Measurements from ENCODE around the gene DYDC1. TPM values are rescaled to one million over a fixed set of nuclear protein-coding genes. Genes with fewer than 3 reads are reported as not detected.

Gene DYDC1
- total RNA-seq, 4 donors from 2014 or later: not detected

DNA sequence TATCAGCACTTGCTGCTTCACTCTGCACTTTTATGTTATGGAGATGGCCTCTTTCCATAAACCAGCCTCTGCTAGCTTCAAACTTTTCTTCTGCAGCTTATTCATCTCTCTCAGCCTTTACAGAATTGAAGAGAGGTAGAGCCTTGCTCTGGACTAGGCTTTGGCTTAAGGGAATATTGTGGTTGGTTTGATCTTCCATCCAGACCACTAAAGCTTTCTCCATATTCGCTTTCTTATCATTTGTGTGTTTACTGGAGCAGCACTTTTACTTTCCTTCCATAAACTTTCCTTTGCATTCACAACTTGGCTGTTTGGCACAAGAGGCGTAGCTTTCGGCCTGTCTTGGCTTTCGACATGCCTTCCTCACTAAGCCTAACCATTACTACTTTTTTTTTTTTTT, 23.6 kb upstream of the DYDC1 start:
- Histone ChIP-seq H3K9me3 (no peaks in the 10 kb centered on the region), H3K27me3 (no peaks in the 10 kb centered on the region), H3K4me3 (no peak overlapping the region), H3K27ac (no peak overlapping the region), H3K4me1 (no peaks in the 10 kb centered on the region), H3K36me3 (no peaks in the 10 kb centered on the region)
- TF ChIP-seq, protein P1, sequence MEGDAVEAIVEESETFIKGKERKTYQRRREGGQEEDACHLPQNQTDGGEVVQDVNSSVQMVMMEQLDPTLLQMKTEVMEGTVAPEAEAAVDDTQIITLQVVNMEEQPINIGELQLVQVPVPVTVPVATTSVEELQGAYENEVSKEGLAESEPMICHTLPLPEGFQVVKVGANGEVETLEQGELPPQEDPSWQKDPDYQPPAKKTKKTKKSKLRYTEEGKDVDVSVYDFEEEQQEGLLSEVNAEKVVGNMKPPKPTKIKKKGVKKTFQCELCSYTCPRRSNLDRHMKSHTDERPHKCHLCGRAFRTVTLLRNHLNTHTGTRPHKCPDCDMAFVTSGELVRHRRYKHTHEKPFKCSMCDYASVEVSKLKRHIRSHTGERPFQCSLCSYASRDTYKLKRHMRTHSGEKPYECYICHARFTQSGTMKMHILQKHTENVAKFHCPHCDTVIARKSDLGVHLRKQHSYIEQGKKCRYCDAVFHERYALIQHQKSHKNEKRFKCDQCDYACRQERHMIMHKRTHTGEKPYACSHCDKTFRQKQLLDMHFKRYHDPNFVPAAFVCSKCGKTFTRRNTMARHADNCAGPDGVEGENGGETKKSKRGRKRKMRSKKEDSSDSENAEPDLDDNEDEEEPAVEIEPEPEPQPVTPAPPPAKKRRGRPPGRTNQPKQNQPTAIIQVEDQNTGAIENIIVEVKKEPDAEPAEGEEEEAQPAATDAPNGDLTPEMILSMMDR (IDR thresholded peaks at IDR 0.05): no peak
- no peak for TF ChIP-seq POLR2A (IDR thresholded peaks at IDR 0.05)
- DNase-seq: no peak
- intact Hi-C loops (cut with DNase I; ENCODE audit: low total_unique reads): no loop called here

DNA sequence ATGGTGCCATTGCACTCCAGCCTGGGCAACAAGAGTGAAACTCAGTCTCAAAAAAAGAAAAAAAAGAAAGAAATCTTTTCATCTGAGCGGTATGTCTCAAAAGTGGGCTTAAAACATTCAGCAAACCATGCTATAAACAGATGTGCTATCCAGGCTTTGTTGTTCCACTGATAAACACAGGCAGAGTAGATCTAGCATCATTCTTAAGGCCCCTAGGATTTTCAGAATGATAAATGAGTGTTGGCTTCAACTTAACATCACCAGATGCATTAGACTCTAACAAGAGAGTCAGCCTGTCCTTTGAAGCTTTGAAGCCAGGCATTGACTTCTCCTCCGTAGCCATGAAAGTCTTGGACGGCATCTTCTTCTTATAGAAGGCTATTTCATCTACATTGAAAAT, 23.1 kb upstream of the DYDC1 start:
- no peaks in the 10 kb centered on the region for H3K9me3 ChIP-seq
- no peak for DNase-seq
- H3K27me3 ChIP-seq: no peaks in the 10 kb centered on the region
- H3K27ac ChIP-seq: no peak overlapping the region
- H3K4me1 ChIP-seq: no peaks in the 10 kb centered on the region
- TF ChIP-seq, protein P1 (IDR thresholded peaks at IDR 0.05): no peak
- TF ChIP-seq POLR2A (IDR thresholded peaks at IDR 0.05): no peak
- intact Hi-C loops (cut with DNase I; ENCODE audit: low total_unique reads): no loop called here
- no peak overlapping the region for H3K4me3 ChIP-seq
- no peaks in the 10 kb centered on the region for H3K36me3 ChIP-seq

GRCh38 chr10:80373502-80373901, 16.9 kb upstream of the DYDC1 start:
- Histone ChIP-seq H3K36me3 (no peaks in the 10 kb centered on the region), H3K9me3 (no peaks in the 10 kb centered on the region), H3K27ac (no peak overlapping the region), H3K27me3 (no peaks in the 10 kb centered on the region), H3K4me3 (no peak overlapping the region), H3K4me1 (no peaks in the 10 kb centered on the region)
- DNase-seq: no peak
- intact Hi-C loops (cut with DNase I; ENCODE audit: low total_unique reads): no loop called here
- TF ChIP-seq, protein P1 (IDR thresholded peaks at IDR 0.05): no peak
- TF ChIP-seq POLR2A (IDR thresholded peaks at IDR 0.05): no peak

DNA sequence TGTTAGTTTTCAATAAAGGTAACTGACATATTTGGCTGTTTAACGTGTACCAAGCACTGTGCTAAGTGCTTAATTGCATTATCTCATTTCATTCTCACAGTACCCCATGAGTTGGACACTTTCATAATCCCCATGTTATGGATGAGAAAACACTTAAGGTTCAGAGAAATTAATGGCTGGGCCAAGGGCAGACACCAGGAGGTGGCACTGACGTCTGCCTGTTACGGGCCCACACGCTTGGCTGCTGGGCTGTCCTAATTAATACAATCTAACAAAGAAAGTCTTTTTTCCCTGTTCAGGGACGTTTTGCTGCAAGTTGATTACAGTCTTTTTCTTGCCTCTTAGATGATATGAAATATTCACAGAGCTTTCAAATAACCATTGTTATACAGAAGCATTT, 16.1 kb upstream of the DYDC1 start:
- no peaks in the 10 kb centered on the region for H3K4me1 ChIP-seq
- no peak for DNase-seq
- H3K9me3 ChIP-seq: no peaks in the 10 kb centered on the region
- no peak overlapping the region for H3K27ac ChIP-seq
- H3K27me3 ChIP-seq: no peaks in the 10 kb centered on the region
- intact Hi-C loops (cut with DNase I; ENCODE audit: low total_unique reads): no loop called here
- no peaks in the 10 kb centered on the region for H3K36me3 ChIP-seq
- no peak for TF ChIP-seq POLR2A (IDR thresholded peaks at IDR 0.05)
- TF ChIP-seq, protein P1 (IDR thresholded peaks at IDR 0.05): no peak
- H3K4me3 ChIP-seq: no peak overlapping the region

DNA sequence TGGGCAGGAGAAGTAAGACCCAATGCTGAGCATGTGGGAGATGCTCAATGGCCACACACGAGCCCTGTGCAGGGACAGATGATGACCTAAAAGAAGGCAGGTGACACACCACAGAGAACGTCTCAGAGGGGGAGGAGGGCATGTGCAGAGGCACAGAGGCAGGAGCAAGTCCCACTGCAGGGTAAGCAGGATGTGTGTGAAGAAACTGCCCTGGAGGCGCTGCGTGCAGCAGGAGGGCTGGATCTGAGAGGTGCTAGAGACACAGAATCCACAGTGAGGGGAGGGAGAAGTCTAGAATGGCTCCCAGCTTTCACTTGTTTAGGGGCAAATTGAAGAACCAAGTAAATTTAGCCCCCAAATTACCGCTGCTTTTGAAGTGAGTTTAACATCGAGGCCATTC, 14.9 kb upstream of the DYDC1 start:
- no peak for TF ChIP-seq POLR2A (IDR thresholded peaks at IDR 0.05)
- TF ChIP-seq, protein P1 (IDR thresholded peaks at IDR 0.05): no peak
- H3K4me1 ChIP-seq: no peaks in the 10 kb centered on the region
- H3K36me3 ChIP-seq: no peaks in the 10 kb centered on the region
- DNase-seq: no peak
- H3K9me3 ChIP-seq: no peaks in the 10 kb centered on the region
- no peak overlapping the region for H3K27ac ChIP-seq
- no peaks in the 10 kb centered on the region for H3K27me3 ChIP-seq
- no peak overlapping the region for H3K4me3 ChIP-seq
- intact Hi-C loops (cut with DNase I; ENCODE audit: low total_unique reads): no loop called here
